Measurements from ENCODE around the gene CFAP69.
"Not testable (repeated sequence)": the region's sequence is repeated elsewhere in the genome, so short reads cannot be mapped to it uniquely, and the experiment has no call there.

CFAP69 gene

DNA sequence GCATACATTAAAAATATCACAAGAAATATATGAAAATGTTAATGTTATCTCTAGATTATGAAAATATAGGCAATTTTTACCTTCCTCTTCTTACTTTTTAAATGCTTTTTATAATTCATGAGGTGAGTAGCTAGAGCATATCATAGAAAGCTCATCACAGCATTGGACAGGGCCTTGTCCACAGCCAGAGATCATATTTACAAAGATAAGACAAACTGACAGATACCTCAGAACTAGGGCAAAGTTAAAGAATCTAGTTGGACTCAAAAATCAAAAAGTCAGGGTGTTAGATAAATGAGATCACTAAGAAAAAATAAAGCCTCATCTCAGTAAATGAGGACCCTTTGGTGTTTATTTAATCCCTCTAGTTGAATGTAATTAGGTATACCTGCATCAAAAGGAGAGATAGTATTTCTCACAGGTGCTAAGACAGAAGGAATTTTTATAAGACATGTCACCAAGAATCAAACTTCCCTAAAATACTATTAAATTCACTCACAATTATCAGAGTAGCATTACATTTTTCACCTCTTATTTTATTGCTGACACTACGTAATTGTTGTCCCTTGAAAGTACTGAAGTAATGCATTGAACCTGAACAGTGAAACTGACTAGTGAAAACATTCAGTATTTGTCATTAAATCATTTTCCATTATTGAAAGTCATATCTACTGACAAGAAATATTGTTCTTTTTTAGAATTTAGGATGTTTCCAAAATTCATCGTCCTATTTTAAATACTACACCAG is 25.6 kb downstream of the CFAP69 start:
- no peak for ATAC-seq
- DNase-seq, result no peak

DNA sequence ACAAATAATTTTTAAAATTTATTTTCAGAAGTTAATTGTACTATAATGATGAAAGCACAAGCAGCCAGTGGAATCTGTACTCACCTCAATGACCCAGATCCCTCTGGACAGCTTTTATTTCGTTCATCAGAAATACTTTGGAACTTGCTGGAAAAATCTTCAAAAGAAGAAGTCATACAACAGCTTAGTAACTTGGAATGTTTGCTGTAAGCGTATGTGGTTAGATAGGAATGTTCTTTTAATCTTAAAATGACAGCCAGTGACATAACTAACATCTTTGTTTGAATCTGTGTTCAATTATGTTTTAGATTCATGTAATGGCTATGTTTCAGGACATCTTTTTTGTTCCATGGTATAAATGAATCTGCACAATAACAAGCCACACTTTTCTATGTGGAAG is 26.8 kb downstream of the CFAP69 start:
- ATAC-seq (no peak), DNase-seq (no peak)

- DNase-seq (no peak), ATAC-seq (no peak)
Observed at GRCh38 chr7:90272242-90272641, 27.3 kb downstream of the CFAP69 start.

GRCh38 chr7:90274161-90274560 is 29.2 kb downstream of the CFAP69 start:
- ATAC-seq (no peak), DNase-seq (no peak)

DNA sequence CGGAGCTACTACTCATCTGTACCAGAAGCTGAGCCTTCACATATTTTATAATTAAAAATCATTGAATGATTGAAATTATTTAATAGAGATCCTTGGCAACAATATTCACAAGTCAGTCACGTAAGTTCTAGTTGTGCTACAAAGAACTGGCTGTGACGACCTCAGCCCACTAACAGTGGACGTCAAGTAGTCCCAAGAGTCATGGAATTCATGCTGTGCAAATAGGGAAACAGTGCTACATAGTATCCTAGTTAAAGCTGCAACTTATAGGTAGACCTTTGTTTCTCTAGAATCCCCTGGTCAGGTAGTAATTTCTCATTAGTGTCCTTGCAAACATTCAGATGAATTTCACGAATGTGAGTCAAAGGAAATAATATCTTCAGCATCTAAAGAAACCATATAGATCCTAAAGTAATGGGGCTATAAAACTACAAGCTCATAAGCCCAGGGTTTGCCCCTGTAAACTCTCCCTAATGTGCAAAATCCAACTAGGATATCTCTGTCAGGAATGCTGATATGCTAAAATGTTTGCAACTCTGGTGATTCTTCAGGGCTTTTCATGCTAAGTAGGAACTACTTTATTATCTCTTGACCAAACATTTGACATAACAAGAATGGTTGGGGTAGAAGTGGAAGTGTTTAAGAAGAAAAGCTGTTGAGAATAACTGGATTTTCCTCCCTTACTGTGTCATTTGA is 31.2 kb downstream of the CFAP69 start:
- DNase-seq (no peak), ATAC-seq (no peak)

DNA sequence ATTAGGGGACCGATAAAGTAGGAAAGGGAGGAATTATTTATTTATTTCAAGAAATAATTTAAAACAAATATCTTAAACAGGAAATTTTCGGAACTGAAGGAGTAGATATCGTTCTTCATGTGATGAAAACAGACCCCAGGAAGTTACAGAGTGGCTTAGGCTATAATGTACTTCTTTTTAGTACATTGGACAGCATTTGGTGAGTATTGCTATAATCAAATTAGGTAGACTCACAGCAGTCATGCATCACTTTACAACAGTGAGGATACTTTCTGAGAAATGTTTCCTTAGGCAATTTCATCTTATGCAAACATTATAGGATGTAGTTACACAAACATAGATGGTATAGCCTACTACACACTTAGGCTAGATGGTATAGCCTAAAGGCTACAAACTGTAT is 43.2 kb downstream of the CFAP69 start:
- DNase-seq (no peak), ATAC-seq (no peak)

GRCh38 chr7:90290244-90291113 is 45.5 kb downstream of the CFAP69 start:
- DNase-seq (no peak), ATAC-seq (no peak)

- no peak for DNase-seq
- ATAC-seq, result peak; percentile 77
Observed at GRCh38 chr7:90298145-90299038, 53.4 kb downstream of the CFAP69 start.

DNA sequence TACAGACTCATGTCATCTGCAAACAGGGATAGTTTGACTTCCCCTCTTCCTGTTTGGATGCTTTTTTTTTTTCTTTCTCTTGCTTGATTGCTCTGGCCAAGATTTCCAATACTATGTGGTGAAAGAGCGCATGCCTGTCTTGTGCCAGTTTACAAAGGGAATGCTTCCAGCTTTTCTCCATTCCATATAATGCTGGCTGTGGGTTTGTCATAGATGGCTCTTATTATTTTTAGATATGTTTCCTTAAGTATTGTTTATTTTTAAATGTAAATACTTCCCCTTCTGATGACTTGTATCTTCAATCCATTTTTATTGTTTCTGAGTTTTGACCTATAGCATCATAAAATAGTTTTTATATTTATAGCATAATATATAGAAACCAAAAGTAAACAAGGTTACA is 58.3 kb downstream of the CFAP69 start:
- DNase-seq (no peak), ATAC-seq (no peak)

GRCh38 chr7:90309872-90310271 is 64.9 kb downstream of the CFAP69 start:
- ATAC-seq (no peak), DNase-seq (no peak)

GRCh38 chr7:90311175-90311574 is 66.2 kb downstream of the CFAP69 start:
- DNase-seq (no peak), ATAC-seq (no peak)

DNA sequence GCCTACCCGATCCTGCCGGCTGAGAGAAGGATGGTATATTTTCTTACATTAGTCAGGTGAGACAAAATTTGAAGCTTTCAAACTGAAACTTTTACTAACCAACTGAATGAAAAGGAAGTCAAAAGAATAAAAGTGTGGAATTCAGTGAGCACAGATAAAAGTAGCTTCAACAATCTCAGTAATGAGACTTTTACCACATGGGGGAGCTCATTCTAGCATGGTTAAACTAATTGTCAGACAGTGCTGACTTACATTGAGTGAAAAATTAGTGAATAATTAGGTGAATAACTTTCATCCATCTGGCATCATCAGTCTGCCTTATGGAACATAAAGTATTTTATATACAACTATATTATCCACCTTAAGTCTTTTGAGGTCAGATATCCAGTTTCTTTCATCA is 67.8 kb downstream of the CFAP69 start:
- no peak for ATAC-seq
- DNase-seq, result no peak

DNA sequence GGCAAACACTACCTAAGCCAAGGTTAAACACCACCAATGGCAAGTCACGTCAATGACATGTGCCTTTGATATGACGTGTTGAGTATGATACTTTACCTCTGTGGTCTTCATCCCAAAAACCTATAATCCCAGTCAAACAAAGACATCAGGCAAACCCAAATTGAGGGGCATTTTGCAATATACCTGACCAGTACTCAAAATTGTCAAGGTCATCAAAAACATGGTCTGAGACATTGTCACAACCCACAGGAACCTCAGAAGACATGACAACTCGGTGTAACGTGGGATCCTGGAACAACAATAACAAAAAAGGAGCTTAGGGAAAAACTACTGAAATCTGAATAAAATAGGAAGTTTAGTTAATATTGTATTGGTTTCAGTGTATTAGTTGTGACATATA is 68.9 kb downstream of the CFAP69 start:
- DNase-seq (no peak), ATAC-seq (no peak)

- DNase-seq, result no peak
- ATAC-seq, result no peak
Observed at GRCh38 chr7:90320014-90320413, 75.0 kb downstream of the CFAP69 start.

DNA sequence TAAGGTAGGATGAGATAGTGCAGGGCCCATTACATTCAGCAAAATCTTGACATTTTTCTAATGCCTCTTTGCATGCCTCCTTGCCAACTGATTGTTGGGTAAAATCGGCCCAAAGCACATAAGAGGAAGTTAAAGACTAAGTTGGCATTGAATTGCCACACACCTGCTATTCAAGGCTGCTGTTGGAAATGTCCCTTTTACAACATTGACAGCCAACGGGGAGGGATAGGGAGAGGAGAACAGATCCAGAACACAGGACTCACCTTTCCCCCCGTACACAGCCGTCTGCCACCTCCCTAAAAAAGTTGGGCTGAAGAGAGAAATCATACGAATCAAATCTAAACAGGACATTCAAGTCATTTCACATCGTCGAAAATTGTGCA is 75.4 kb downstream of the CFAP69 start:
- ATAC-seq (no peak), DNase-seq (no peak)

DNA sequence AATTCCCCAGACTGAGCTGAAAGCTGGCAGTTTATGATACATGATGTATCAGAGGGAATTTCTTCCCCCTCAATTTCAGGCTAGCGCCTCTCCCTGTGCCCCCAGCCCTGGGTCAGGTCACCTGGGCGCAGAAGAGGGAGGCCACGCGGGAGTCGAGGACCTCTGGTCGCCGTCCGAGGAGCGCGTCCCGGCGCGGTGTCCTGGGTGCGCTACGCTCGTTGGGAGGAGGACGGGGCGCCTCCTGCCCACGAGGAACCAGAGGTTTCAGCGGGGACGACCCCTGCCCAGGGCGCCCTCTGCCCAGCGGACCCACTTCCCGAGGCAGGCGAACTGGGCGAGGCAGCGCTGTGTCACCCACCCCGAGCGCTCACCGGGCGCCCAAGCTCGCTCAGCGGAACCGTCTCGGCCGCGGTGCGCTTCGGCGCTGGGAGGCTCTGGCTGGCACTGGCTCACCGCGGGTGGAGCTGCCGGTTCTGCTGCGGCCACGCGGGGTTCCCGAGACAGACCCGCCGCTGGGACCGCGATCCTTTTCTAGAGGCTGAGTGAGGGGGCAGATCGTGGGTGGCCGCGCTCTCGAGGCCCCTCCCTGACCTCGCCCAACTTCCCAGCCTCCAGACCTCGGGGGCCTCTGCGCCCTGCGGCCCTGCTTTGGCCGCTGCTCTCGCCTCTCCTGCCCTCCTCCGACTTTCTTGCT is 76.0 kb downstream of the CFAP69 start, which contains the start of gene FAM237B:
Gene FAM237B, minus strand, starts transcription at position 504 of the 694 bp plus-strand sequence. CDS start 1,556 bp downstream, outside the sequence.
- ATAC-seq, result peak; percentile 52
- DNase-seq, result peak; percentile 5

DNA sequence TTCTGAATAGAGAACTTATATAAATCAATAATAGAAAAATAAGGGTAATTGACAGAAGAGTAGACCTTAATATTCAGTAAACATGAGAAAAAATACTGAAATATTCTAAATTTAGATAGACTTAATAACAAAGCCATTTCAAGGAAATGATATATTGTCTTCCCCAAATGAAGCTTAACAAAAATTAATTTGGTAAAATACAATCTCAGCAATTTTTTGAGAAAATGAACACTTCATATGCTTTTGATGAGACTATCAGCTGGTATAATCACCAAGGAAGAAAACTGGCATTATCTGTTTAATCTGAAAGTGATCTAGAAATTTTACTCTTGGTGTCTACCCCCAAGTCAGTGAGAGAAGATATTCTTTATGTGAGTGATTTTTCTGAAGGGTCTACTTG is 77.9 kb downstream of the CFAP69 start:
- DNase-seq, result no peak

GRCh38 chr7:90326500-90326899 is 81.5 kb downstream of the CFAP69 start:
- ATAC-seq, result no peak
- DNase-seq, result no peak

More for the DNA sequence above, 77.9 kb downstream of the CFAP69 start:
- no peak for ATAC-seq

GRCh38 chr7:90334193-90334843 is 89.3 kb downstream of the CFAP69 start:
- ATAC-seq (no peak), DNase-seq (no peak)

DNA sequence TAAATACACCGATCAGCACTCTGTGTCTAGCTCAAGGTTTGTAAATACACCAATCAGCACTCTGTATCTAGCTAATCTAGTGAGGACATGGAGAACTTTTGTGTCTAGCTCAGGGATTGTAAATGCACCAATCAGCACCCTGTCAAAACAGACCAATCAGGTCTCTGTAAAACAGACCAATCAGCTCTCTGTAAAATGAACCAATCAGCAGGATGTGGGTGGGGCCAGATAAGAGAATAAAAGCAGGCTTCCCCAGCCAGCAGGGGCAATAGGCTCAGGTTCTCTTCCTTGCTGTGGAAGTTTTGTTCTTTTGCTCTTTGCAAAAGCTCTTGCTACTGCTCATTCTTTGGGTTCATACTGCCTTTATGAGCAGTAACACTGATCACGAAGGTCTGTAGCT is 90.0 kb downstream of the CFAP69 start:
- DNase-seq, ATAC-seq: not testable (repeated sequence)

DNA sequence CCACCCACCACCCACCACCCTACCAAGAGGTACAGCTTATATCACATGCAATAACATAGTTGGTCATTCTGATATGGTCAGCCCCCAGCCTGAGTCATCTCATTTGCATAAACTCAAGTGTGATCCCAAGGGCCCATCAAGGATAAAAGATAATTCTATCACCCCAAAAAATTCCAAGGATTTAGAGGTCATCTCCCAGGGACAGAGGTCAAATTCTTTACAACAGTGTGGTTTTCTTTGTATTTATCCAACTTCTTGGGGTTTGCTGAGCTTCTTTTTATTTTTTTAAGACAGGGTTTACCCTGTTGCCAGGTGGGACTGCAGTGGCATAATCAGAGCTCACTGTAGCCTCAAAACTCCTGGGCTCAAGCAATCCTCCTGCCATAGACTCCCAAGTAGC is 92.1 kb downstream of the CFAP69 start:
- DNase-seq (no peak), ATAC-seq (no peak)
